ENCODE data around the gene CLCF1.
"Not testable (repeated sequence)": the region's sequence is repeated elsewhere in the genome, so short reads cannot be mapped to it uniquely, and the experiment has no call there.

The CLCF1 gene

GRCh38 chr11:67406969-67407687 is 33.7 kb upstream of the CLCF1 start:
- Histone ChIP-seq H3K36me3 (ENCODE audit: control insufficient read depth, insufficient read depth, low read length, severe bottlenecking) (no peaks in the 10 kb centered on the region), H3K27me3 (replicated peaks; ENCODE audit: control insufficient read depth, insufficient read depth, low read length) (peaks cover 51% of the 10 kb centered on the region), H3K4me3 (ENCODE audit: low read length) (no peak overlapping the region), H3K9me3 (ENCODE audit: control insufficient read depth, low read length) (no peaks in the 10 kb centered on the region), H3K9ac (ENCODE audit: low read length) (no peak overlapping the region), H3K4me1 (ENCODE audit: control insufficient read depth, insufficient read depth, low read length) (peaks cover 2% of the 10 kb centered on the region)
- DNase-seq (ENCODE audit: low read depth) = no peak

DNA sequence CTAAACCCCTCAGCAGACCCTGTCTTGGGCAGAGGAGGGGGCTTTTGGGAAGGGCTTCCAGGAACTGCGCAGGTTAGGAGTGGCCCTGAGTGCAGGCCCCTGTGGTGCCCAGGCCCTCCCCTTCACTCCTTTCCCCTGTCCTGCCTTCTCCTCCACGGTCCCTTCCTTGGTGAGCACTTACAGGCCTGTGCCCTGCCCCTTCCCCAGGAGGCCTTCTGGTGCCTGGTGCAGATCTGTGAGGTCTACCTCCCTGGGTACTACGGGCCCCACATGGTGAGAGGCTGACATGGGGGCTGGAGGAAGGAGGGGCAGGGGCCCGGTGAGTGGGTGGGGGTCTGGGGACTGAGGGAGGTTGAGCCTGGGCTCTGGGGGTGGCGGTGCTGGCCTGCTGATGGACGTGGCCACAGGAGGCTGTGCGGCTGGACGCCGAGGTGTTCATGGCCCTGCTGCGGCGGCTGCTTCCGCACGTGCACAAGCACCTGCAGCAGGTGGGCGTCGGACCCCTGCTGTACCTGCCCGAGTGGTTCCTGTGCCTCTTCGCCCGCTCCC is 33.1 kb upstream of the CLCF1 start:
- Histone ChIP-seq H3K9me3 (ENCODE audit: control insufficient read depth, low read length) (no peaks in the 10 kb centered on the region), H3K4me1 (ENCODE audit: control insufficient read depth, insufficient read depth, low read length) (peaks cover 3% of the 10 kb centered on the region), H3K36me3 (ENCODE audit: control insufficient read depth, insufficient read depth, low read length, severe bottlenecking) (no peaks in the 10 kb centered on the region), H3K27me3 (replicated peaks; ENCODE audit: control insufficient read depth, insufficient read depth, low read length) (peaks cover 45% of the 10 kb centered on the region), H3K4me3 (ENCODE audit: low read length) (no peak overlapping the region), H3K9ac (ENCODE audit: low read length) (no peak overlapping the region)
- no peak for DNase-seq (ENCODE audit: low read depth)

DNA sequence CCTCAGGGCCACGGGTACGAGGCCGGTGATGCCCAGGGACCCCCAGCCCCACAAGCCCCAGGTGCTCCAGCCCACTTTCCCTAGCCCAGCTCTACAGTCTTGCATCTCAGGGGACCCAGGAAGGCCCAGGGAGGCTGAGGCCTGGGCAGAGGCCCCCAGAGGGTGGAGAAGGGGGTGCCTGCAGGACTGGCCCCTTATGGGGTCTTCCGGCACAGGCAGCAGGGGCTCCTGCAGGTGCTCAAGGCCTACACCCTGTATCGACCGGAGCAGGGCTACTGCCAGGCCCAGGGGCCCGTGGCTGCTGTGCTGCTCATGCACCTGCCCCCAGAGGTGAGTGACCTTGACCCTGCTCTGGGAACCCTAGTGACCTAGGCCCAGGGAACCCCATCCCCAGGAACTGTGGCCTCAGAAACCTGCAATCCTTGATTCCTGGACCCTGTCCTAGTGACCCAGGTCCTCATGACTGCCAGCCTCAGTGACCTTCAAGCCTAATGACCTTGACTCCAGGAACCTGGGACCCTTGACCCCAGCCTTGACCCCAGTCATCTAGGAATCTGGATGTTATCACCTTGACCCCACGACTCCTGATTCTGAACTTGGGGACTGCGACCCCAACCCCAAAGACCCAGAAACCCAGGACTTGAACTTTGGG is 32.4 kb upstream of the CLCF1 start:
- DNase-seq (ENCODE audit: low read depth) = no peak

GRCh38 chr11:67405196-67405567 is 31.8 kb upstream of the CLCF1 start:
- no peak overlapping the region for H3K9ac ChIP-seq (ENCODE audit: low read length)
- H3K36me3 ChIP-seq (ENCODE audit: control insufficient read depth, insufficient read depth, low read length, severe bottlenecking) = no peaks in the 10 kb centered on the region
- no peak overlapping the region for H3K4me3 ChIP-seq (ENCODE audit: low read length)
- no peak for DNase-seq (ENCODE audit: low read depth)
- H3K4me1 ChIP-seq (ENCODE audit: control insufficient read depth, insufficient read depth, low read length) = peaks cover 11% of the 10 kb centered on the region
- peaks cover 32% of the 10 kb centered on the region for H3K27me3 ChIP-seq (replicated peaks; ENCODE audit: control insufficient read depth, insufficient read depth, low read length)
- no peaks in the 10 kb centered on the region for H3K9me3 ChIP-seq (ENCODE audit: control insufficient read depth, low read length)

More for the DNA sequence above, 32.4 kb upstream of the CLCF1 start:
- H3K9ac ChIP-seq (ENCODE audit: low read length) = no peak overlapping the region
- no peak overlapping the region for H3K4me3 ChIP-seq (ENCODE audit: low read length)
- H3K27me3 ChIP-seq (replicated peaks; ENCODE audit: control insufficient read depth, insufficient read depth, low read length) = peaks cover 38% of the 10 kb centered on the region
- peaks cover 5% of the 10 kb centered on the region for H3K4me1 ChIP-seq (ENCODE audit: control insufficient read depth, insufficient read depth, low read length)
- H3K36me3 ChIP-seq (ENCODE audit: control insufficient read depth, insufficient read depth, low read length, severe bottlenecking) = no peaks in the 10 kb centered on the region
- no peaks in the 10 kb centered on the region for H3K9me3 ChIP-seq (ENCODE audit: control insufficient read depth, low read length)

GRCh38 chr11:67404515-67405195 is 31.3 kb upstream of the CLCF1 start:
- no peaks in the 10 kb centered on the region for H3K9me3 ChIP-seq (ENCODE audit: control insufficient read depth, low read length)
- H3K4me3 ChIP-seq (ENCODE audit: low read length) = no peak overlapping the region
- no peaks in the 10 kb centered on the region for H3K36me3 ChIP-seq (ENCODE audit: control insufficient read depth, insufficient read depth, low read length, severe bottlenecking)
- H3K9ac ChIP-seq (ENCODE audit: low read length) = no peak overlapping the region
- H3K27me3 ChIP-seq (replicated peaks; ENCODE audit: control insufficient read depth, insufficient read depth, low read length) = peaks cover 26% of the 10 kb centered on the region
- peaks cover 14% of the 10 kb centered on the region for H3K4me1 ChIP-seq (ENCODE audit: control insufficient read depth, insufficient read depth, low read length)
- DNase-seq (ENCODE audit: low read depth) = no peak

GRCh38 chr11:67403085-67403484 is 29.7 kb upstream of the CLCF1 start:
- H3K4me1 ChIP-seq (ENCODE audit: control insufficient read depth, insufficient read depth, low read length) = peaks cover 14% of the 10 kb centered on the region
- H3K4me3 ChIP-seq (ENCODE audit: low read length) = not testable (repeated sequence)
- H3K36me3 ChIP-seq (ENCODE audit: control insufficient read depth, insufficient read depth, low read length, severe bottlenecking) = peaks cover 14% of the 10 kb centered on the region

DNA sequence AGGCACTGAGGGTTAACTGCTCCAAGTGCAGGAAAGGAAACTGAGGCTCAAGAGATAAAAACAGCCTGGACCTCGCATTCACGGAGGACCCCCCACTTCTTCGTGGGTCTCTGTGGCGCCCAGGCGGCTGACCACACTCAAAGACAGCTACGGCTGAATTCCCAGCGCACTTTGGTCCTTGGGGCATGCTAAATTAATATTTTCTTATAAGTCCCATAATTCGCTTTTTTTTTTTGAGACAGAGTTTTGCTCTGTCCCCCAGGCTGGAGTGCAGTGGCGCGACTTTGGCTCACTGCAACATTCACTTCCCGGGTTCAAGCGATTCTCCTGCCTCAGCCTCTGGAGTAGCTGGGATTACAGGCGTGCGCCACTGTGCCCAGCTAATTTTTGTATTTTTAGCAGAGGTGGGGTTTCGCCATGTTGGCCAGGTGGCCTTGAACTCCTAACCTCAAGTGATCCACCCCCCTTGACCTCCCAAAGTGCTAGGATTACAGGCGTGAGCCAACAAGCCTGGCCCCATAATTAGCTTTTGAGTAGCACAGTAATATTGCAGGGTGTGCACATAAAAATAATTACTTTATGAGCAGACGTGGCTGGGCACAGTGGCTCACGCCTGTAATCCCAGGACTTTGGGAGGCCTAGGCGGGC is 28.9 kb upstream of the CLCF1 start:
- not testable (repeated sequence) for H3K9me3 ChIP-seq (ENCODE audit: control insufficient read depth, low read length); H3K27me3 ChIP-seq (replicated peaks; ENCODE audit: control insufficient read depth, insufficient read depth, low read length); DNase-seq (ENCODE audit: low read depth)
- peaks cover 22% of the 10 kb centered on the region for H3K36me3 ChIP-seq (ENCODE audit: control insufficient read depth, insufficient read depth, low read length, severe bottlenecking)
- peak overlapping the region; percentile 74 for H3K4me3 ChIP-seq (ENCODE audit: low read length)
- H3K9ac ChIP-seq (ENCODE audit: low read length) = peak overlapping the region; percentile 85
- peaks cover 14% of the 10 kb centered on the region for H3K4me1 ChIP-seq (ENCODE audit: control insufficient read depth, insufficient read depth, low read length)

More at GRCh38 chr11:67403085-67403484, 29.7 kb upstream of the CLCF1 start:
- not testable (repeated sequence) for H3K9ac ChIP-seq (ENCODE audit: low read length); H3K9me3 ChIP-seq (ENCODE audit: control insufficient read depth, low read length); DNase-seq (ENCODE audit: low read depth)
- H3K27me3 ChIP-seq (replicated peaks; ENCODE audit: control insufficient read depth, insufficient read depth, low read length) = peaks cover 13% of the 10 kb centered on the region

GRCh38 chr11:67401495-67402191 is 28.2 kb upstream of the CLCF1 start, which contains the start of gene PPP1CA:
PPP1CA (minus strand) TSS chr11:67401858; CDS start chr11:67401782, 76 bp downstream.
- Histone ChIP-seq H3K9ac (ENCODE audit: low read length) (peak within 1 kb of the TSS; percentile 97), H3K36me3 (ENCODE audit: control insufficient read depth, insufficient read depth, low read length, severe bottlenecking) (peaks cover 25% of the 10 kb centered on the region), H3K4me1 (ENCODE audit: control insufficient read depth, insufficient read depth, low read length) (peaks cover 14% of the 10 kb centered on the region), H3K27me3 (replicated peaks; ENCODE audit: control insufficient read depth, insufficient read depth, low read length) (no peaks in the 10 kb centered on the region), H3K9me3 (ENCODE audit: control insufficient read depth, low read length) (no peaks in the 10 kb centered on the region), H3K4me3 (ENCODE audit: low read length) (peak within 1 kb of the TSS; percentile 92)
- DNase-seq (ENCODE audit: low read depth) = peak; percentile 96

DNA sequence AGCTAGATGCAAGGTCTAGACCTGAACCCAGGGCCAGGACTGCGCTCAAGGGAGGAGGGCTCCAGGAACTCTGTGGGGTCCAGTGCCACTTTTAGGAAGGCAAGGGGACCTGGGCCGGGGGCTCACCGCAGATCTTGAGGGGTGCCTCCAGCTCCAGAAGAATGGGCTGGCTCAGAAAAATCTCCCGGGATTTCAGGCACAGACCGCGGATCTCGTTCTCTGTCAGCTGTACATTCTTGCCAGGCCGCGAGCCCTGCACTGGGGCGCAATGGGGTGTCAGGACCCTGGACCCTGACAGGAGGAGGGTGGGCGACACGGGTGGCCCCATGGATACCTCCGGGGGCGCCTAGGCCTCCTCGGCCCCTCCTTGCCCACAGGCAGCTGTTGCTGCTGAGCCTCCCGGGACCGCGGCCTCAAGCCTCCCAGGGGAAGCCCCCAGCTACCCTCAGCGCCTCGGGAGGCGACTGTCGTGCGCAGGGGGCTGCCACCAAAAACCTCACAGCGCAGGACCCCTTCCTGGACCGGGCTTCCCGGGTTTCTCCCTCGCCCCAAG is 27.6 kb upstream of the CLCF1 start:
- peak overlapping the region; percentile 97 for H3K9ac ChIP-seq (ENCODE audit: low read length)
- H3K36me3 ChIP-seq (ENCODE audit: control insufficient read depth, insufficient read depth, low read length, severe bottlenecking) = peaks cover 29% of the 10 kb centered on the region
- H3K4me3 ChIP-seq (ENCODE audit: low read length) = peak overlapping the region; percentile 92
- H3K4me1 ChIP-seq (ENCODE audit: control insufficient read depth, insufficient read depth, low read length) = peaks cover 14% of the 10 kb centered on the region
- DNase-seq (ENCODE audit: low read depth) = peak; percentile 49
- H3K9me3 ChIP-seq (ENCODE audit: control insufficient read depth, low read length) = no peaks in the 10 kb centered on the region
- no peaks in the 10 kb centered on the region for H3K27me3 ChIP-seq (replicated peaks; ENCODE audit: control insufficient read depth, insufficient read depth, low read length)

GRCh38 chr11:67400251-67400941 is 27.0 kb upstream of the CLCF1 start:
- H3K4me1 ChIP-seq (ENCODE audit: control insufficient read depth, insufficient read depth, low read length) = peaks cover 14% of the 10 kb centered on the region
- peak overlapping the region; percentile 92 for H3K4me3 ChIP-seq (ENCODE audit: low read length)
- H3K27me3 ChIP-seq (replicated peaks; ENCODE audit: control insufficient read depth, insufficient read depth, low read length) = no peaks in the 10 kb centered on the region
- H3K36me3 ChIP-seq (ENCODE audit: control insufficient read depth, insufficient read depth, low read length, severe bottlenecking) = peaks cover 29% of the 10 kb centered on the region
- H3K9ac ChIP-seq (ENCODE audit: low read length) = peak overlapping the region; percentile 97
- H3K9me3 ChIP-seq (ENCODE audit: control insufficient read depth, low read length) = no peaks in the 10 kb centered on the region
- DNase-seq (ENCODE audit: low read depth) = no peak

All from adipocyte (in vitro differentiated cells).